Measurements from ENCODE around the gene ARAP1. TPM values are rescaled to one million over a fixed set of nuclear protein-coding genes. Genes with fewer than 3 reads are reported as not detected.

ARAP1 gene
- polyA plus RNA-seq, 1 donor from 2014 or later = 3.5 TPM

DNA sequence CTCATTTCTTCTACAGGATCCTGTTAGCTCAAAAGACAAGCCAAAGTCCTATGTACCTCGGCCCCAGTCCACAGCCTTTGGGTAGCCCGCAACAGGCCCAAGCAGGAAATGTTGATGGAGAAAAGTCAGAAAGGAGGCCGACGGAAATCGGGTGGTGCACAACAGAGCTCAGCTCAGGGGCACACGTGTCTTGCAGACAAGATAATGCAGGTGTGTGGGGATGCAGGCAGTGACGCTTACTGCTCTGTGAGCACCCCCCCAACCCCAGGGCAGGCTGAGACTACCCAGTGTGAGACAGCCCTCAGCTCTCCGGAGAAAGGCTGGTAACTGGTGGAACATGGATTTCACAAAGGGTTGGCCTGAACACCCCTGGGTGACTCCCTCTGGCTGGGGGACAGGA, 73.7 kb downstream of the ARAP1 start:
- H3K27me3 ChIP-seq (ENCODE audit: insufficient read depth, low read depth, low read length) = peaks cover 27% of the 10 kb centered on the region
- no peaks in the 10 kb centered on the region for H3F3A ChIP-seq (ENCODE audit: insufficient read depth, low read length, poor library complexity, severe bottlenecking)
- H3K4me2 ChIP-seq (ENCODE audit: low read length) = no peak overlapping the region
- H3K9me2 ChIP-seq (ENCODE audit: insufficient read depth, low read length) = no peaks in the 10 kb centered on the region
- H3K36me3 ChIP-seq (ENCODE audit: insufficient read depth, low read length) = no peaks in the 10 kb centered on the region
- H3K4me3 ChIP-seq (ENCODE audit: low read length) = no peak overlapping the region
- no peak for TF ChIP-seq EZH2 (IDR thresholded peaks at IDR 0.05; ENCODE audit: borderline replicate concordance, insufficient read depth, low read length, poor library complexity, severe bottlenecking)
- H3K27ac ChIP-seq (ENCODE audit: low read length) = no peak overlapping the region
- H3K9me3 ChIP-seq (ENCODE audit: low read length) = no peaks in the 10 kb centered on the region
- no peaks in the 10 kb centered on the region for H3K79me2 ChIP-seq (replicated peaks; ENCODE audit: insufficient read depth, low read length)
- no peak overlapping the region for H3K9ac ChIP-seq (ENCODE audit: low read length)
- no peak overlapping the region for H2AFZ ChIP-seq (ENCODE audit: low read depth, low read length)
- H4K20me1 ChIP-seq (ENCODE audit: insufficient read depth) = no peaks in the 10 kb centered on the region

DNA sequence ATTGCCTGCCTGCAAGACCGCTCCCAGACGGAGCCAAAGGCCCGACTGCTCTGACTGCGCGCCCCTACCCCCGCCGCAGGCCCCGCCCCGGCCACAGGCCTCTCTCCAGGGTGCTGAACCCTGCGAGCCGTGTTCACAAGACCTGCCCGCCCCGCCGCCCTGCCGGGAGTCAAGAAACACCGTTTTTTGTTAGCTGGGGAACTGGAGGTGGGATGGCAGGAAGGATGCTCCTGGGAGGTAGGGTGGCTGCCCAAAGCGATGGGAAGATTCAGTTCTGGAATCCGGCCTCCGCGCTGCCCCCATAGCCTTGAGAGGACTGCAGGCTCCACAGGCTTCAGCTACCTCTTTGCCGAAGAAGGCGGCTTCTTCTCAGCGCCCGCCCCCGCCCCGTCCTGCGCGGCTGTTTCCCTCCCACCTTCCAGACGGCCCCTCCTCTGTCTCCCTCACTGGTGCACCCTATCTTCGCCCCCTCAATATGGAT, 75.3 kb downstream of the ARAP1 start:
- Histone ChIP-seq H3K79me2 (replicated peaks; ENCODE audit: insufficient read depth, low read length) (no peaks in the 10 kb centered on the region), H3K4me3 (ENCODE audit: low read length) (no peak overlapping the region), H3K9me2 (ENCODE audit: insufficient read depth, low read length) (no peaks in the 10 kb centered on the region), H3K36me3 (ENCODE audit: insufficient read depth, low read length) (no peaks in the 10 kb centered on the region), H3K4me2 (ENCODE audit: low read length) (no peak overlapping the region), H3K27me3 (ENCODE audit: insufficient read depth, low read depth, low read length) (peaks cover 27% of the 10 kb centered on the region), H3K9me3 (ENCODE audit: low read length) (no peaks in the 10 kb centered on the region), H4K20me1 (ENCODE audit: insufficient read depth) (no peaks in the 10 kb centered on the region), H3F3A (ENCODE audit: insufficient read depth, low read length, poor library complexity, severe bottlenecking) (no peaks in the 10 kb centered on the region), H3K27ac (ENCODE audit: low read length) (no peak overlapping the region), H3K9ac (ENCODE audit: low read length) (no peak overlapping the region), H2AFZ (ENCODE audit: low read depth, low read length) (no peak overlapping the region)
- no peak for TF ChIP-seq EZH2 (IDR thresholded peaks at IDR 0.05; ENCODE audit: borderline replicate concordance, insufficient read depth, low read length, poor library complexity, severe bottlenecking)
- TF ChIP-seq SMC3 (conservative IDR thresholded peaks at IDR 0.05; ENCODE audit: poor library complexity) = no peak
- TF ChIP-seq, protein P1, sequence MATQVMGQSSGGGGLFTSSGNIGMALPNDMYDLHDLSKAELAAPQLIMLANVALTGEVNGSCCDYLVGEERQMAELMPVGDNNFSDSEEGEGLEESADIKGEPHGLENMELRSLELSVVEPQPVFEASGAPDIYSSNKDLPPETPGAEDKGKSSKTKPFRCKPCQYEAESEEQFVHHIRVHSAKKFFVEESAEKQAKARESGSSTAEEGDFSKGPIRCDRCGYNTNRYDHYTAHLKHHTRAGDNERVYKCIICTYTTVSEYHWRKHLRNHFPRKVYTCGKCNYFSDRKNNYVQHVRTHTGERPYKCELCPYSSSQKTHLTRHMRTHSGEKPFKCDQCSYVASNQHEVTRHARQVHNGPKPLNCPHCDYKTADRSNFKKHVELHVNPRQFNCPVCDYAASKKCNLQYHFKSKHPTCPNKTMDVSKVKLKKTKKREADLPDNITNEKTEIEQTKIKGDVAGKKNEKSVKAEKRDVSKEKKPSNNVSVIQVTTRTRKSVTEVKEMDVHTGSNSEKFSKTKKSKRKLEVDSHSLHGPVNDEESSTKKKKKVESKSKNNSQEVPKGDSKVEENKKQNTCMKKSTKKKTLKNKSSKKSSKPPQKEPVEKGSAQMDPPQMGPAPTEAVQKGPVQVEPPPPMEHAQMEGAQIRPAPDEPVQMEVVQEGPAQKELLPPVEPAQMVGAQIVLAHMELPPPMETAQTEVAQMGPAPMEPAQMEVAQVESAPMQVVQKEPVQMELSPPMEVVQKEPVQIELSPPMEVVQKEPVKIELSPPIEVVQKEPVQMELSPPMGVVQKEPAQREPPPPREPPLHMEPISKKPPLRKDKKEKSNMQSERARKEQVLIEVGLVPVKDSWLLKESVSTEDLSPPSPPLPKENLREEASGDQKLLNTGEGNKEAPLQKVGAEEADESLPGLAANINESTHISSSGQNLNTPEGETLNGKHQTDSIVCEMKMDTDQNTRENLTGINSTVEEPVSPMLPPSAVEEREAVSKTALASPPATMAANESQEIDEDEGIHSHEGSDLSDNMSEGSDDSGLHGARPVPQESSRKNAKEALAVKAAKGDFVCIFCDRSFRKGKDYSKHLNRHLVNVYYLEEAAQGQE (IDR thresholded peaks at IDR 0.05; ENCODE audit: borderline replicate concordance) = peak; percentile 56
- no peak for TF ChIP-seq TAF1 (IDR thresholded peaks at IDR 0.05; ENCODE audit: low read depth)

DNA sequence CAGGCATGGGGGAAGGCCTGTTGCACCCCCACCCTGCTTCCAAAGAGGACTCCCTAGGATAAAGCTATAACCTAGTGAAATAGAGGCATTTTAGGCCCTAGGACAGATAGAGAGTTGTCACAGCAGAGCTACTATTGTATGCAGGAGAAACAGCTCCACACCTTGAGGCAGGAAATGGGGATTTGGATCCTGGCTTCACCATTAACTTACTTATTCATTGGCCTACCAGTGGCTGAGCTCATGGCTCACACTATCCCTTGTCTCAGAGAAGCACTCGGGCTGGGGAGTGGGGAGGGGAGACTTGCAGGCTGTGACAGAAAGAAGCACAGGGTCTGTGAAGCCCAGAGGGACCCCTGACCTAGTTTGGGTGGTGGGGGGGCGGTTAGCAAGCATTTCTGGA, 77.0 kb downstream of the ARAP1 start:
- H3K79me2 ChIP-seq (replicated peaks; ENCODE audit: insufficient read depth, low read length) = no peaks in the 10 kb centered on the region
- no peak for TF ChIP-seq POLR2AphosphoS5 (IDR thresholded peaks at IDR 0.05)
- TF ChIP-seq SMC3 (conservative IDR thresholded peaks at IDR 0.05; ENCODE audit: poor library complexity) = no peak
- no peak for TF ChIP-seq MXI1 (conservative IDR thresholded peaks at IDR 0.05; ENCODE audit: poor library complexity, severe bottlenecking)
- TF ChIP-seq, protein P2, sequence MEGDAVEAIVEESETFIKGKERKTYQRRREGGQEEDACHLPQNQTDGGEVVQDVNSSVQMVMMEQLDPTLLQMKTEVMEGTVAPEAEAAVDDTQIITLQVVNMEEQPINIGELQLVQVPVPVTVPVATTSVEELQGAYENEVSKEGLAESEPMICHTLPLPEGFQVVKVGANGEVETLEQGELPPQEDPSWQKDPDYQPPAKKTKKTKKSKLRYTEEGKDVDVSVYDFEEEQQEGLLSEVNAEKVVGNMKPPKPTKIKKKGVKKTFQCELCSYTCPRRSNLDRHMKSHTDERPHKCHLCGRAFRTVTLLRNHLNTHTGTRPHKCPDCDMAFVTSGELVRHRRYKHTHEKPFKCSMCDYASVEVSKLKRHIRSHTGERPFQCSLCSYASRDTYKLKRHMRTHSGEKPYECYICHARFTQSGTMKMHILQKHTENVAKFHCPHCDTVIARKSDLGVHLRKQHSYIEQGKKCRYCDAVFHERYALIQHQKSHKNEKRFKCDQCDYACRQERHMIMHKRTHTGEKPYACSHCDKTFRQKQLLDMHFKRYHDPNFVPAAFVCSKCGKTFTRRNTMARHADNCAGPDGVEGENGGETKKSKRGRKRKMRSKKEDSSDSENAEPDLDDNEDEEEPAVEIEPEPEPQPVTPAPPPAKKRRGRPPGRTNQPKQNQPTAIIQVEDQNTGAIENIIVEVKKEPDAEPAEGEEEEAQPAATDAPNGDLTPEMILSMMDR (IDR thresholded peaks at IDR 0.05; ENCODE audit: poor library complexity, severe bottlenecking) = no peak
- no peak for TF ChIP-seq TAF1 (IDR thresholded peaks at IDR 0.05; ENCODE audit: low read depth)
- no peak for TF ChIP-seq EZH2 (IDR thresholded peaks at IDR 0.05; ENCODE audit: borderline replicate concordance, insufficient read depth, low read length, poor library complexity, severe bottlenecking)
- H3K9me2 ChIP-seq (ENCODE audit: insufficient read depth, low read length) = no peaks in the 10 kb centered on the region
- H3K27me3 ChIP-seq (ENCODE audit: insufficient read depth, low read depth, low read length) = peaks cover 27% of the 10 kb centered on the region
- no peak overlapping the region for H3K4me3 ChIP-seq (ENCODE audit: low read length)
- H4K20me1 ChIP-seq (ENCODE audit: insufficient read depth) = no peaks in the 10 kb centered on the region
- H3K9ac ChIP-seq (ENCODE audit: low read length) = no peak overlapping the region
- H2AFZ ChIP-seq (ENCODE audit: low read depth, low read length) = no peak overlapping the region
- no peak overlapping the region for H3K27ac ChIP-seq (ENCODE audit: low read length)
- no peaks in the 10 kb centered on the region for H3F3A ChIP-seq (ENCODE audit: insufficient read depth, low read length, poor library complexity, severe bottlenecking)
- H3K36me3 ChIP-seq (ENCODE audit: insufficient read depth, low read length) = no peaks in the 10 kb centered on the region
- no peaks in the 10 kb centered on the region for H3K9me3 ChIP-seq (ENCODE audit: low read length)
- no peak overlapping the region for H3K4me2 ChIP-seq (ENCODE audit: low read length)

Measured in neural cell (in vitro differentiated cells).